HS-27A (cell line): Measurements from ENCODE around the gene LSM7.

ENCODE experiments used
- DNase-seq: peaks from one replicate; pipeline ENCODE4 v3.0.0-alpha.2; 2012; ENCODE audit warnings: low read depth, missing footprints

The LSM7 gene

GRCh38 chr19:2278459-2279158, 49.8 kb downstream of the LSM7 start:
- no peak for DNase-seq

- no peak for DNase-seq
These were observed 51.2 kb downstream of the LSM7 start for GRCh38 chr19:2277138-2277537.

GRCh38 chr19:2276429-2276986, 51.9 kb downstream of the LSM7 start:
- no peak for DNase-seq

- no peak for DNase-seq
These were observed 52.6 kb downstream of the LSM7 start for GRCh38 chr19:2275588-2276428.

GRCh38 chr19:2274931-2275535, 53.4 kb downstream of the LSM7 start:
- DNase-seq: no peak

- DNase-seq: no peak
These were observed 54.1 kb downstream of the LSM7 start for GRCh38 chr19:2274185-2274711.

GRCh38 chr19:2273356-2274184, 54.8 kb downstream of the LSM7 start:
- no peak for DNase-seq
